Spleen (tissue), 7 donors: ENCODE data around the gene CIB4.

Experiments used
- POLR2A ChIP-seq, 3 donors: fragments of 450-650 bp; IDR thresholded peaks; one replicate each; pipeline ENCODE4 v1.5.1; 2017; ENCODE audit warnings: antibody characterized with exemption in 3 of 3, mild to moderate bottlenecking in 1 of 3
- POLR2AphosphoS5 ChIP-seq, 3 donors: sonication (generic); formaldehyde crosslinking; IDR thresholded peaks; one replicate each; pipeline ENCODE4 v1.5.1; 2017; ENCODE audit warnings: antibody characterized with exemption in 3 of 3
- TF ChIP-seq, protein P1 (sequence below), 11 experiments: fragments of 200-600 bp in 7 of 11; fragments of 450-650 bp in 4 of 11; sonication (generic) in 4 of 11; IDR thresholded peaks in 8 of 11; conservative IDR thresholded peaks in 3 of 11; 1 replicate in 7 of 11; 2 replicates in 4 of 11; pipeline versions ENCODE4 v1.4.0 to v1.8.0; 2016 to 2021; ENCODE audit warnings: antibody characterized with exemption in 11 of 11, inconsistent platforms in 4 of 11, mild to moderate bottlenecking in 1 of 11
- donor health status: DM: no; HTN: no; CAD: no; lungs with moderate emphysema.
- donor health status: DM: no; HTN: no; CAD: no.
- donor health status: DM: no; HTN: no; CAD: no.

- TF ChIP-seq, protein P1, sequence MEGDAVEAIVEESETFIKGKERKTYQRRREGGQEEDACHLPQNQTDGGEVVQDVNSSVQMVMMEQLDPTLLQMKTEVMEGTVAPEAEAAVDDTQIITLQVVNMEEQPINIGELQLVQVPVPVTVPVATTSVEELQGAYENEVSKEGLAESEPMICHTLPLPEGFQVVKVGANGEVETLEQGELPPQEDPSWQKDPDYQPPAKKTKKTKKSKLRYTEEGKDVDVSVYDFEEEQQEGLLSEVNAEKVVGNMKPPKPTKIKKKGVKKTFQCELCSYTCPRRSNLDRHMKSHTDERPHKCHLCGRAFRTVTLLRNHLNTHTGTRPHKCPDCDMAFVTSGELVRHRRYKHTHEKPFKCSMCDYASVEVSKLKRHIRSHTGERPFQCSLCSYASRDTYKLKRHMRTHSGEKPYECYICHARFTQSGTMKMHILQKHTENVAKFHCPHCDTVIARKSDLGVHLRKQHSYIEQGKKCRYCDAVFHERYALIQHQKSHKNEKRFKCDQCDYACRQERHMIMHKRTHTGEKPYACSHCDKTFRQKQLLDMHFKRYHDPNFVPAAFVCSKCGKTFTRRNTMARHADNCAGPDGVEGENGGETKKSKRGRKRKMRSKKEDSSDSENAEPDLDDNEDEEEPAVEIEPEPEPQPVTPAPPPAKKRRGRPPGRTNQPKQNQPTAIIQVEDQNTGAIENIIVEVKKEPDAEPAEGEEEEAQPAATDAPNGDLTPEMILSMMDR (IDR thresholded peaks at IDR 0.05 in 8 of 11, conservative IDR thresholded peaks at IDR 0.05 in 3 of 11), result no peak
- no peak for TF ChIP-seq POLR2A (IDR thresholded peaks at IDR 0.05)
- TF ChIP-seq POLR2AphosphoS5 (IDR thresholded peaks at IDR 0.05), result no peak
Observed at GRCh38 chr2:26581991-26582842, 58.9 kb downstream of the CIB4 start.
